HG03175 (cell line): Measurements from ENCODE around the gene WARS2.

Experiments
- ATAC-seq: cut with Tn5 transposase; IDR thresholded peaks from one replicate; pipeline ENCODE4 v1.9.1; 2021; ENCODE audit warnings: mild to moderate bottlenecking, moderate library complexity; ENCODE audit not compliant: unreplicated experiment

Gene WARS2

DNA sequence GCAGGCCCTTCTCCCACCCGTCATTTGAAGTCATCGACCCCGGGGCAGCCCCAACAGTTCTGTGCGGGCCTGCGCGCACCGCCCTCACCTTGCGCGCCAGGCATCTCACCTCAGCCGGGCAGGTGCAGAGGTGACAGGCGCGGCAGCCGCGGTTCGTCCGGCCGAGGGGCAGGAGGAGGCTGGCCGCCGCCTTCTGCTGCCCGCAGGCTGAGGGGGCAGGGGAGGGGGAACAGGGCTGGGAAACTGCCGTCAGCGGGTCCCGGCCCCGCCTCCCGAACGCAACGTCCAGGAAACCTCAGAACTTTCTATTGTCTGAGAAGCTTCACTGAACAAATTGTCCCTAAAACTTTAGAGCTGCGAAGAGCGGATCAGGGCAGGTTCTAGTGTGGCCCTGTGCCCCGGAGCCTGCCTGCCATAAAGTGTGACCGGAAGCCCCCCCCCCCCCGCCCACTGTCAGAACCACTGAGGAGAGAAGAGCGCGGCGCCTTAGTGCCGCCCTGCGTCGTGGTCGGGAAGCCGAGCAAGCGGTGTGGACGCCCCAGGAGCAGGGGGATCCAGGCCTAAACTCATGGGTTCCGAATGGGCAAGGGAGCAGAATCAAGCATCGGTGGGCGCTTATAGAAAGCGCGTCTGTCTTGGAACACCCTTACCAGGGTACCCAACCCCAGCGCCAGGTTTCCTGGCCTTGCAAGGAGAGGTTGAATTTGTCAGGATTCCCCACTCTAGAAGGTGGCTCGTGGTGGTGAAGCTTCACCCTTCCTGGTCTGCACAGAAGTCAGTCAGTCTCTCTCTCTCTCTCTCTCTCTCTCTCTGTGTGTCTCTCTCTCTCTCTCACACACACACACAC is 139.0 kb downstream of the WARS2 start:
- ATAC-seq, result peak; percentile 49

DNA sequence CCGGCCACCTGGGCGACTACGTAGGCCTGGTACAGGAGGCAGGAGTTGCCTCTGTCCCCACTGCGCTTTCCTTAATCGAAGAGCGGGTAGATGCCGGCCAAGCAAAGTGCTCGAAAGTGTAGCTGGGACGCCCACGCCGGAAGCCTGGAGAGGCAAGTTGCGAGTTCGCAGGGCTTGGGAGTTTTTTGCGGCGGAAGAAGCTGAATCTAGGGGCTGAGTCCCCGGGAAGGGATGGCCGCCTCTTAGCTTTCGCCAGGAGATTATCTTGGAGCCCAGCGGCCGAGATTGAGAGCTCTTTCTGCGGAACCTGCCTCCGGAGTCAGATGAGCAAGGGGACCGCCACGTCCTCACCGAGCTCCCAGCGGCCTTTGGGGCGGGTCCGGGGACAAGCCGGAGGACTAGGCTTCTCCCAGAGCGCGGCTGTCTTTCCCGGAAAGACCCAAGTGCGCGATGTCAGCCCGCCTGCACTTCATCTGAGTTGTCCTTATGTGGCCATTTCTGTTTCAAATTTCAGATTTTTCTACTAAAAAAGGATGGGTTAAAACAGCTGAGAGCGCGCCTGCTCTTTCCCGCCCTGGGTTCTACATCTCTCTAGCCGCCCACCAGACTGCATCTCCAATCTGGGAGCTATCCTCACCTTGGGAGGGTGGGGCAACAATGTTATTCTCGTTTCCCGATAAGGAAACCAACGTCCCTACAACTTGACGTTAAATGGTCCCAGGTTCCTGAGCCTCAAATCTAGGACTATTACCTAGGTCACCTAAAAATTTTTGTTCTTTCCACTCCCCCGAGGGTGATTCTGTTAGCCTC is 139.9 kb downstream of the WARS2 start:
- ATAC-seq, result no peak

DNA sequence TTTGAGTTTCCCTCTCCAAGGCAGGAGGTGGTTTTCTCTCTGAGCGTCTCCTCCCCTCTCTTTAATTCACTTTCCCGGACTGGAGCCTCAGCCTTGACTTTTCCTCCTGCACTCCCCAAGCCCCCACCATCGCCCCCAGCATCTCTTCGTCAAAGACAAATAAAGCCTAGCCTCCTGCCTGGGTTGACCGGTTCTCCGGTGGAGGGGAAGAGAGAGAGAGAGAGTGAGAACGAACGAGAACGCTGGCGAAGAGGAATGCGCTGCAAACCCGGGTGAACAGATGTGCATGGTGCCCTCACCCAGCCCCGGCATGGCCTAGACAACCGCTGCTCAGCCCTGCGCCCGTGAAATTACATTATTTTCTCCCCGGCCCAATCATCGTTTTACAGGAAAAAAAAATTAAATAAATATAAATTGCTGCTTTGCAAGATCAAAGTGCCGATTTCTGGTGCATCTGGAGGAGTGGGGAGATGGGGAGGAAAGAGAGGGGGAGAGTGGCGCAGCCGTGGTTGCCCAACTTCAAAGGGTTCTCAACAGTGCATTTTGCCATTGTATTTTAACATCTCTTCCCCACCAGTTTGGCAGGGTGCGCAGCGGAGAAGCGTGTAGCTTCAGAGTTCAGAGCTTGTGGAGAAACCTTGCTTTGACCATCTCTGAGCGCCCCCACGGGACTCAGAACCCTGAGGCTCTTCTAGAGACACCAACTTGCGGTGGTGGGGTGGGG is 140.9 kb downstream of the WARS2 start:
- ATAC-seq, result no peak

DNA sequence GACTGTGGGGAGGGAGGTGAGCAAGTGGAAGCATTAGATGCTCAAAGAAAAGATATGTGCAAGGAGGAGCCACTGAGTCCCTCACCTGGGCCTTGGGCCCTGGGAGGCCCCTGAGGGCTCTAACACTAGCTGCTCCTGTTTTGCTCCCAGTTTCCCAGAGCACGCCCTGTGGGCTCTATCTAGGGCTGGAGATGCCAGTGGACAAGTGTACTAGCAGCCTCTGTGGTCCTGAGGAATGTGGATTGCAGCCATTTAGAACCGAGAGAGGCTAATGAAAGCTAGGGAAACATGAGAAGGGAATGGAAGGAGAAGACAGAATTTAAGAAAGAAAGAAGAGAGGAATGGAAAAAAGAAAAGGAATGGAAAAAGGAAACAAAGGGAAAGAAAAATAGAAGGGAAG is 142.3 kb downstream of the WARS2 start:
- ATAC-seq, result no peak

DNA sequence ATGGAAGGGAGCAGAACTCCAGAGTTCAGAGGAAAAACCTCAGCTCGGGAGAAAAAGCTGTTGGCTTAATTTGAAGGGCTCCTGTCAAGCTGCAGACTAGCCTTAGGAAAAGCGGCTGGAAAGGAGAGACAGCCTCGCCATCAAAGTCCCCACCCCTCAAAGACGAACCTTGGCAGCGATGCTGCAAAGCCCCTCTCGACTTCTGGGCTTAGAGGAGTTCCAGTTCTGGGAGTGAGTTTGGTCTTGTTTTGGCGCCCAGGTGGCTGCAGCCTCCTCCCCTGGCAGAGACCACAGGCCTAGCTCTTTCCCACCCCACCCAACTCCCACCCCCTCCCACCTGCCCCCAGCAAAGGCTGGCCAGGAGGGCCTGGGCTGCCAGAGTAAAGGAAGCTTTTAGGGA is 143.2 kb downstream of the WARS2 start:
- no peak for ATAC-seq

DNA sequence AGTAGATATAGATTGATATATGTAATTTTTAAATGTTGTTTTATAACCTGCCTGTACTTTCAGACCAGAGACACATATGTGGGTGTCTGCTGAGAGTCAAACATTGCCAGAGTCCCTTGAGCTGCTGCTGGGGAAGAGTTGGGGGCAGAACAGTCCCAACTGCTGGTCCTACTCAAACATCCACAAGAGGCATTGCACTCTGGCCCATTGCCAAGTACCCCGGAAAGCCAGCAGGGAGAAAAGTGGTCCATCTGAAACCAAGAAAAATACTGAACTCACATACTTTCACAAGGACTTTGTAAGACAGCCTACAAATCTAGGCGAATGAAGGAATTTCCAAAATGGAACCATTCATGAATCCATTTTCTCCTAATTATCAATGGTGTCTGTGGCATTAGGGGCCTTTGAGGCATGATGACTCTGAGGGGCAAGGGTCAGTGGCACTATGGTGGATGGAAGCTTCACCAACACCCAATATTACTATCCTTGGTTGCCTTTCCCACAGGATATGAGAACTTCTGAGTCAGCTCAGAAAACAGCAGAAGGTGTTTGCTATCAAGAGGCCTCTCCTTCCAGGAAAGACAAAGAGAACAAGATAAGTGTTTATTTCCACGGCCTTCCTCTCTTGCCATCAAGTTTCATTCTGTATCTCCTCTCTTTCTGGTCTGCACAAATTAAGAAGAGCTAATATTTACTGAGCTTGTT is 145.0 kb downstream of the WARS2 start:
- ATAC-seq, result no peak

DNA sequence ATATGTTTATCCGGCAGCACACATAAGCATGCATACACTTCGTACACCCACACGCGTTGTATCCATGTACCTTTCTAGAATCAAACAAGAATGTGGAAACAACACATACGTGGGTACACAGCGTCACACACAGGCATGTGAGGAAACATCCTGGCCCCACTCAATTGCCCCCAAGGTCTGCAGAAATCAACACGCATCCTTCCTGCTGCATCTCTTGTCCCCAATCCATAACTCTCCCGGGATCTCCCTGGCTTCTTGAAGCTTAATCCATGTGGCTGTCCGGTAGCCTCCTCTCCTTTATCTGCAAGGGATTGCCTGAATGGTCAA is 146.8 kb downstream of the WARS2 start:
- no peak for ATAC-seq

DNA sequence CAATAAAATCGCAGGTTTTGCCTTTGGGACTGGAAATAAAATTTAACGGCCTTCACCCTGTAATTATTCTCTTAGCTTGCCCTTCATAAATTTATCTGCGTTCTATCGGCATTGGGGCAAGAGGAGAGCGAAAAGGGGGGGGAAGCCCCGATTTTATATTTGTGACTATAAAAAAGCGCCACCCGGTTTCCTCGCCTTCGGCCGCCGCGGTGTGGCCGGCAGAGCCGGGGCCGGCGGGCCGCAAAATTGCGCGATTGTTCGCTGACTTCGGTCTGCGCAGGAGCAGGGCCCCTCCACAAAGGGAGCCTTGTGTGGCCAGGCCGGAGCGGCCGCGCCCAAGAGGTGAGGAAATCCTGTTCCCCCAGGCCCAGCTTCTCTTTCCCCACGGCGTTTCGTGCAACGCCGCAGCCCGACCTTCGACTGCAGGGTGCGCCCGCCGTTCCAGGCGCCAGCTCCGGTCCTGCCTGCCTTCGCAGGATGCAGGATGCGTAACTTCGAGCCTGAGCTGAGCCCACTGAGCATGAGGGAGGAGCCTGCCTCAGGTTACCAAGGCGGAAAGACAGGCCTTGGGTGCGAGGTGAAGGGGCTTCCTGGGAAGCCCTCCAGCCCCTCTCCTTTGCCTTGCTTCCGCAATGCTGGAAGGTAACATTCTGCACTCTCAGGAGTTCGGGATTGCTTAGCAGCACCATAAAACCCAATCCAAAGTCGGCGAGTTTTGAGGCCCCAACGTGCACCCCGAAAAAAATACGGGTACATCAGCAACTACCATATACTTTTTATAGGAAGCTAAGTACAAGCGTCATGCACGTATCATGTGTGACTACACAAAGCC is 147.4 kb downstream of the WARS2 start:
- no peak for ATAC-seq

DNA sequence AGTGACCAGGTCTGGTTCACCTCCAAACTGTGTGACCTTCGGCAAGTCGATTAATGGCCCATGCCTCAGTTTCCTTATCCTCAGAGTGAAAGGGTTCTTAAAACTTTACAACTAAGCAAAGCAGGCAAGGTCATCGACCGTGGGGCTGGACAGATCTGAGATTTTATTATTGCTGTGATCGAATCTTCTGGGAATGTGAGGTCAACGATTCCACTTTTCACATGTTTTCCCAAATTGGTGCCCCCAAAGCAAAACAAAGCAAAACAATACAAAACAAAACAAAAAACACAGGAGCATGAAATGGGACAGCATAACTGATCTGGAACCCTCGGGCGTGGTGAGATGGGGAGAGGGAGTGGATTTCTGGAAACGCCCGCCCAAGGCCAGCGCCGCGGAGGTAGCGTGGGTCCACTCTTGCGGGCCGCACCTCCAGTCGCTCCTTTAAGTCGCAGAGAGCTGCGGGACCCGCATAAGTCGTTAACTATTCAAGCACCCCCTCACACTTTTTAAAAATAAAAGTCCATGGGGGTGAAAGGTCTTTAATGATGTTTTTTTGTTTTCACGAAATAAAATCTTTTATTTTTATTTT is 148.1 kb downstream of the WARS2 start:
- ATAC-seq, result no peak

DNA sequence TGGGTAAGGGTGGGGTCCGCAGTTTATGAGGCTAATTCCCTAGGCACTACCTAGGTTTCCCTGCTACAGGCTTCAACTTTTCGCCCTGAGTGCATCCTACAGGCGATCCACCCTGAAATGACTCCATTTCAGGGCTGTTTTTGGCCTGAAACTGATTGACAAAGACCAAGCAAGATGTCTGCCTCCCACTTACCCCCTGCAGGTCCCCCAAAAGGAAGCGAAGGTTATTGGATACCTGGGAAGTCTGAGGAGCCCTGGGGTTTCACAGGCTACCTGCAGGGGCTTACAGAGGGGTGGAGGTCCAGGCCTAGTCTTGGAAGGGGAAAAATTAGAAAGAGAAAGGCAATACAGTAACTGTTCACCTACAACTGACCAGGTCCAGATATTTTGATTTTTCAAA is 149.0 kb downstream of the WARS2 start:
- ATAC-seq, result no peak

DNA sequence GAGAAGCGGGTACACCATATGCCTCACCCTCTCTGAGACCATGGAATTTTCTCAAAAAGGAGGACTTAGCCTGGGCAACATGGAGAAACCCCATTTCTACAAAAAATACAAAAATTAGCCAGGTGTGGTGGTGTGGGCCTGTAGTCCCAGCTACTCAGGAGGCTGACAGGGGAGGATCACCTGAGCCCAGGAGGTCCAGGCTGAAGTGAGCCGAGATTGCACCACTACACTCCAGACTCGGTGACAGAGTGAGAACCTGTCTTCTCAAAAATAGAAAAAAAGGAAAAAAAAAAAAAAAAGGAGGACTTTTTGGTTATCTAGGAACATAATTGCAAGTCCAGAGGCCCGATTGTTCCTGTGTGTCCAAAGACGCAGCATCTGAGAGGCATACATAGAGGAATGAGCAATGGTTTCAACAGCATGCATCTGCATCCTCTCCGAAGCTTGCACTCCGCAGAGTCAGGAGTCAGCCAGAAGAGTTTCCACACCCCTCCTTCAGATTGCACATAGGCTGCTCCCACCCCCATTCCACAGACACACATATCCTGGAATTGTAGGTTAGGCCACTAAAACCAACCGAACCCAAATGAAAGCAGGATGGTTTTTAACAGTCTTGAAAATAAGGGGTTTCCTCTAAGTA is 149.8 kb downstream of the WARS2 start:
- no peak for ATAC-seq

DNA sequence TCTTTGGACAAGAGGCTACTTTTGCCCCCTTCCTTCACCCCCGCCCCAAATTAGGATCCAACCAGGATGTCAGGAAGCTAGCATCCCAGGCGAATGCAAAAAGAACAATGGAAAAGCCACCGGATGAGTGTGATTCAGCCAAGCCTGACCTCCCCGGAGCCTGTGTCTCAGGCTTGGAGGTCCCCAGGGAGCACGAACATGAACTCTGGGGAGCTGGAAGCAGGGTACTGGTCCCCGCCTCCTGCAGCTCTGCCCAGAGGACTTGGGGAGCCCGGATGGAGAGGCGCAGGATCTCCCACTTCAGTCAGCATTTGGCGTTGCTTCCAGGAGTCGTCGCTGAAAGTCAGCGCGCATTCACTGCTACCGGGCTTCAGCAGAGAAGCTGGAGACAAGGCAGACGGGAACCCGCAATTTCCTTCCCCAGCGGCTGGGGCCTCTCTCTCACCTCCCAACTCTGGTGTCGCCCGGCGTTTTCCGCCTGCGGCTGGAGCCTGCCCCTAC is 150.5 kb downstream of the WARS2 start:
- ATAC-seq, result no peak

DNA sequence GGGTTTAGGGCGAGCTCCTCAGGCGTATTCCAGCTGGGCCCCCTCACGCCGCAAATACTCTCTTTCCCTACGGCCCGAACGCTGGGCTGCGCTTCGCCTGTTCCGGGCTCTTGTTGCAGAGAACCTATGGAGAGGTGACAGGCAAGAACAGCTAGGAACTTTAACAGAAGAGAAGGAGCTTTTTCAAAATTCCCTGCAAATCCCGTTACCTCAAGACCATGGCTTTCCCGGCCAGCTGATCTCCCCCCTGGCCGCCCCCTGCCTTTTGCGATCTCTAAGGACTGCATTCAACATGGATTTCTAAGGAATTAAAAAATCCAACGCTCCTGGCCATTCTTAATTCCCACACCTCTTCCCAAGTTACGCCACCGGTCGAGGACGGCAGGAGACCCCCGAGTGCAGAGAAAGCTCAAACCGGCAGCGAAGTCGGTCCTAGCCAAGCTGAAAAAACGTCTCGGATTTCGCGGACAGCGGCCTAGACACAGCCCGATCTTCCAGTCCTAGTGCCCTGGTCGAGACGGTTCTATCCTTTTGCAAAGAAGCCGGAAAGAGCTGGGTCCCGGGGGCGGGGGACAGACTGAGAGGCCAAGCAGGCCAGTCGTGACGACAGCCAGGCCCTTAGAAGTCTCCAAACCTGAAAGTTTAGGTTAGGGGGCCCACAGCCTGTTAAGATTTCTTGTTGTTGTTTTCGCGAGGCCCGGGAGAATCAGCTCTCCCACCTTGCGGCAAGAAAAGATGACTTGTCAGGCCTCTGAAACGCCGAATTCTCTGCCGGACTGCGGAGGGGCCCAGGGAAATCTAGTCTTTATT is 151.2 kb downstream of the WARS2 start:
- no peak for ATAC-seq

DNA sequence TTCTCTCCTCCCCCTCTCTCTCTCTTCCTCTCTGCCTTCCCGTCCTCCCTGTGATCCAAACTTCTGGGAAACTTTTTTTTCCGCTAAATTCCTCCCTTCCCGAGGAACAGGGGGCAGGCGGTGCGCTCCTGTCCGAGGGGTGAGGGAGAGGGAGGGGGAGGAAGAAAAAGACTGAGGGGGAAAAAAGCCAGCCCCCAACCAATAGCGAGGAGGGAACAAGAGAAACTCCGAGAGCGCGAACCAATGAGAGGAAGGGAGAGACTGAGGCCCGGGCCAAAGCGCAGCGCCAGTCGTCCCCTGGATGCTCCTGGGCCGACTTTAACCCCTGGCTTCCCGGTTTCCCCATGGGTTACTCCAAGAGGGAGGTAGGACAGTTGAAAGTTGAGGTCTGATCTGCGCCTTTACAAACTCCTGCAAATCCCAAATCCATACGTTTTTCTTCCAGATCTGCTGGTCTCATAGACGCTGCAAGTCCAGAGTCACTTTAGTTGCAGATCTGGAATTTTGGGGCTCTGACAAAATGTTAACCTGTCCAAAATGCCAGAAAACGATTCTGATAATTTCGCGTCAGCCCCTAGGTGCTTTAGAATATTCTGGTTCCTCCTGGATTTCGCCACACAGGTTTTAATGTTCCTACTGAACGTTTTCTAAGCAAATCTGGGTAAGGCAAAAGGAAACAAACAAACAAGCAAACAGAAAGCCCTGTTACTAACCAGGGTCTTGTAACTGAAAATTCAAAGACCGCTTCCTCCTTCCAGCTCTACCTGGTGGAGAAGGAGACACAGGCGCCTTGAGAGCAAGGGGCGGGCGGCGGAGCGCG is 152.1 kb downstream of the WARS2 start, which contains the start of gene TBX15:
Gene TBX15 (minus strand): TSS at position 158 of the 820 bp plus-strand sequence. CDS start 548 bp downstream, outside the sequence.
- ATAC-seq, result no peak

DNA sequence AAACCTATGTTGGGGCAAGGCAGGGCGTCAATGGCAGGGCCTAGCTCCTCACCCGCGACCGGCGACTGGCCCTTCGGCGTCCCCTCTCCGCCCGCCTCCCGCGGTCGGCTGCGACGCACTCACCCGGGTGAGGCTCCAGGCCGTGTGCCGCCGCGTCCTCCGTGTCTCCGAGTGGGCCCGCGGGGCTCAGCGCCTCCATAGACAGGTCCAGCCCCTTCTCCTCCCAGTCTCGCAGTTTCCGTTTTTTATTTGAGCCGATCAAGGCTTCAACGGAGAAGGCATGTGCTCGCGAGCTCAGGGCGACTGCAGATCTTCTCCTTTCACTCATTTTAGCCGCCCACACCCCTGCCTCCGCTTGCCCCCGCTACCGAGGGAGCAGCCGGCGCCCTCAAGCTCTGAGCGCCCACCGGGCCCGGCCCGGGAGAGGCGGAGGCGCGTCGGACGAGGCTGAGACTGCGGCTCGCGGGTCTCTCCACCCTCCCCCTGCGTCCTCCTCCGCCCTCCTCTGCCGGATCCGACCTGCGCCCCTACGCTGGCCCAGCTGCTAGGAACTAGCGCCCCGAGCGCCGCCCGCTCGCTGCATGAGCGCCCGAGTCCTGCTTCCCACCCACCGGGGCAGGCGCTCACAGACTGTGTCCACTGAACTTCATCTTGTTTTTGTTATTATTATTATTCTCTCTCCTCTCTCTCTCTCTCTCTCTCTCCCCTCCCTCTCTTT is 152.8 kb downstream of the WARS2 start:
- peak; percentile 45 for ATAC-seq

DNA sequence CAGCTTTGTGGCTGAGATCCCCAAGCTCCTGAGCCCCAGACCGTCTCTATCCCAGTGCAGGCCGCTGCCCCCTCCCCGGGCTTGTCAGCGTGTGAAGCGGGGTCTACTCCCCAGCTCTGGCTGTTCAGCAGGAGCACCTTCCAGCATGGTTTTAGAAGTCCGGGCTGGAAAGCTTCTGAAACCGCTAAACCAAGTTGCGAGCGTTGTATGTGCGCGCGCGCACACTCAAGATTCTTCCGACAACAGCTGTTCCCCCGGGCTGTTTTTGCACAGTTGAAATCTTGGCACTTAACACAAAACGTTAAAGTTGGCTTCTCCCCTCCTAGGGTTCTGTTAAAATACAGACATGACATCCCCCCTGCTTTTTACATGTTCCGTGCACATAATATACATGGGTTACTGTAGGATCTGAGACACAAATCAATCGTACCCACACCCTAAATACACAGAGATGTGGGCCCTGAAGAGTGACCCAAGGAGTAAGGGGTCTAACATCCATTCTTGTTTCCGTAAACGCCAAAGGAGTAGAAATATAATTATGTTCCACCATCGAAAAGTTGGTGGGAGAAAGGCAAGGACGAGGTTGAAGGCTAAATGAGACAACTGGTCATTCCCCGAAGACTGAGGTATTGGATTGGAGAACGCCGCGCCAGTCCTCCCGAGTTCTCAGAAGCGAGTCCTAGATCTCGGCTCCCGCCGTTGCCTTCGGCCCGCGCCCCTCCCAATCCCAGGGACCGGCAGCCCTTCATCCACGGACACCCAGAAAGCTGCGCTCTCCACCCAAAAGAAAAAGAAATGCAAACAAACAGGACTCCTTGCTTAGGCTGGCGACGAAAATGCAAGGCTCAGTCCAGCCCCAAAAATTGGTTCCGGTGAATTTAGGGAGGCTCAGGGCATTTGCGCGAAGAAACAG is 153.6 kb downstream of the WARS2 start:
- ATAC-seq, result no peak
